Mesendoderm (in vitro differentiated cells): ENCODE measurements around the gene TMTC2.

Experiments
- DNase-seq: peaks from one replicate; pipeline ENCODE4 v3.0.0; 2013
- H2AK5ac ChIP-seq: 2 replicates; pipeline ENCODE4 v1.6.1; 2013; ENCODE audit warnings: low read length, inconsistent platforms
- H2BK120ac ChIP-seq: 2 replicates; pipeline ENCODE4 v1.6.1; 2013; ENCODE audit warnings: low read depth, mild to moderate bottlenecking, low read length, moderate library complexity, mixed read lengths
- H2BK15ac ChIP-seq: replicated peaks from 2 replicates; pipeline ENCODE4 v1.6.1; 2013; ENCODE audit warnings: low read depth, mild to moderate bottlenecking, moderate library complexity
- H2BK5ac ChIP-seq: 2 replicates; pipeline ENCODE4 v1.6.1; 2013; ENCODE audit warnings: low read length, inconsistent platforms
- H3K18ac ChIP-seq: 2 replicates; pipeline ENCODE4 v1.6.1; 2013; ENCODE audit warnings: mild to moderate bottlenecking, low read length, mixed read lengths
- H3K23ac ChIP-seq: one replicate; pipeline ENCODE4 v1.6.1; 2013; ENCODE audit warnings: low read length
- H3K27ac ChIP-seq: 2 replicates; pipeline ENCODE4 v1.5.1; 2013; ENCODE audit warnings: low read depth, mild to moderate bottlenecking, inconsistent platforms, low read length, moderate library complexity
- H3K27me3 ChIP-seq: 2 replicates; pipeline ENCODE4 v1.6.1; 2013; ENCODE audit warnings: low read length, control low read depth, mild to moderate bottlenecking, inconsistent platforms; ENCODE audit not compliant: insufficient read depth, poor library complexity
- H3K36me3 ChIP-seq: 2 replicates; pipeline ENCODE4 v1.6.1; 2013; ENCODE audit warnings: low read length, inconsistent platforms; ENCODE audit not compliant: control insufficient read depth, insufficient read depth
- H3K4ac ChIP-seq: one replicate; pipeline ENCODE4 v1.6.1; 2013; ENCODE audit warnings: low read depth, mild to moderate bottlenecking, low read length, moderate library complexity
- H3K4me1 ChIP-seq: 2 replicates; pipeline ENCODE4 v1.6.1; 2013; ENCODE audit warnings: low read depth, low read length, inconsistent platforms; ENCODE audit not compliant: control insufficient read depth
- H3K4me2 ChIP-seq: 2 replicates; pipeline ENCODE4 v1.6.1; 2013; ENCODE audit warnings: low read length
- H3K4me3 ChIP-seq: 2 replicates; pipeline ENCODE4 v1.5.1; 2013; ENCODE audit warnings: mild to moderate bottlenecking, low read length
- H3K56ac ChIP-seq: one replicate; pipeline ENCODE4 v1.6.1; 2013; ENCODE audit warnings: low read length
- H3K79me1 ChIP-seq: 2 replicates; pipeline ENCODE4 v1.6.1; 2013; ENCODE audit warnings: low read length, inconsistent platforms
- H3K79me2 ChIP-seq: 2 replicates; pipeline ENCODE4 v1.6.1; 2013; ENCODE audit warnings: mild to moderate bottlenecking, low read length; ENCODE audit not compliant: control insufficient read depth, insufficient read depth
- H3K9ac ChIP-seq: 2 replicates; pipeline ENCODE4 v1.6.1; 2013; ENCODE audit warnings: low read length, inconsistent platforms
- H4K5ac ChIP-seq: one replicate; pipeline ENCODE4 v1.6.1; 2013; ENCODE audit warnings: low read length
- H4K8ac ChIP-seq: one replicate; pipeline ENCODE4 v1.6.1; 2013; ENCODE audit warnings: low read depth, mild to moderate bottlenecking, control low read depth, low read length, moderate library complexity
- WGBS: extraction: QIAGEN DNeasy Blood & Tissue Kit; methylation state at CpG from one replicate; pipeline ENCODE4 v1.1.7; 2013; ENCODE audit warnings: low lambda C conversion rate, missing lambda C conversion rate; ENCODE audit not compliant: insufficient coverage; ENCODE audit errors: extremely low coverage; 5-methylcytosine and 5-hydroxymethylcytosine counted together

The TMTC2 gene

DNA sequence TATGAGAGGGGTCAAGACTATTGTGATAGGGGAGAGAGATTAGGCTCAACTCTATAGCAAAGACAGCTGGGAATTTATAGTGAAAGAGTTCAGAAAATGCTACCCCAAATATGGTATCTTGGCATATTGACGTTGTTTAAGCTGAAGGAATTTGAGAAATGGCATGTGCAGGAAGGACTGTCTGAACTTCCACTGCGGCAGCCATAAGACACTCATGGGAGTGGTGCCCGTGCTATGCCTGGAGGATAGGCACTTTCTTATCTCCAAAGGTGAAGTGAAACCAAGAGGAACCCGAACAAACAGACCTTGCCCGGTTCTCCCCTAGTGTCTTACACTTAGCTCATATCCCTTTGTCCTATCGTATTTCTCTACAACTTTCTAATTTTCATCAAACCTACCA, 390.3 kb downstream of the TMTC2 start:
- Histone ChIP-seq H2AK5ac (no peak overlapping the region), H3K4ac (no peak overlapping the region), H3K79me1 (no peaks in the 10 kb centered on the region), H3K4me1 (no peaks in the 10 kb centered on the region), H3K23ac (no peak overlapping the region), H3K4me2 (no peak overlapping the region), H3K27ac (no peak overlapping the region), H2BK5ac (no peak overlapping the region), H3K9ac (no peak overlapping the region), H3K27me3 (no peaks in the 10 kb centered on the region), H2BK120ac (no peak overlapping the region), H4K8ac (no peak overlapping the region), H4K5ac (no peak overlapping the region), H3K36me3 (no peaks in the 10 kb centered on the region), H3K56ac (no peak overlapping the region), H2BK15ac (no peak overlapping the region), H3K18ac (peak overlapping the region; percentile 70), H3K79me2 (no peaks in the 10 kb centered on the region), H3K4me3 (no peak overlapping the region)
- no peak for DNase-seq
- no CpG with 5 or more reads among the region's 6 CpGs for WGBS

DNA sequence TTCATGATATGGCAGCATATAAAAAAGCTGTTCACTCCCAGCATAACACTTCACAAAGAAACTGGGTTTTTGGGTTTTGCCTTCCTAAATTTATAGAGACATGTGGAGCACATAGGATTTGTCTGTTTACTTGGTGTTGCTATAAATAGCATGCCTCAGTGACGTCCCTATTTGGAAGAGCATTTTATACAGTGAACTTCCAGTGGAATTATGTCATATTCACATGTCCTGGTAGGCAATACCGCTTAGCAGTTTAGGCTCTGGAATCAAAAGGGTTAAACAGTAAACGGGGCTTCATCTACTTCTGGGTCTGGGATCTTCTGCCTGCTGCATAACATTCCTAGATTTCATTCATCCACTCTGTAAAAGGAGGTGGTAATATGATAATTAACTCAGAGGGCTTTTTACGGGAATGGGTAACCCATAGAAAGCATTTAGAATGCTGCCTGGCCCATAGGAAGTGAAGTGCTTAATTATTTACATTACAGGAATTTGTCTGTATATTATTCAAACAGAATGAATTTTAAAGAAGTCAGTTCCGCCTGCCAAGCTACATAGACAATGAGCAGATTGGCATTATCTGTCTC, 396.1 kb downstream of the TMTC2 start:
- H2BK15ac ChIP-seq = no peak overlapping the region
- no peak overlapping the region for H3K9ac ChIP-seq
- no peaks in the 10 kb centered on the region for H3K4me1 ChIP-seq
- H3K56ac ChIP-seq = no peak overlapping the region
- H3K79me1 ChIP-seq = no peaks in the 10 kb centered on the region
- H2BK120ac ChIP-seq = no peak overlapping the region
- no peak overlapping the region for H2AK5ac ChIP-seq
- H3K4ac ChIP-seq = no peak overlapping the region
- H3K27me3 ChIP-seq = no peaks in the 10 kb centered on the region
- H4K5ac ChIP-seq = no peak overlapping the region
- H3K27ac ChIP-seq = no peak overlapping the region
- H3K4me2 ChIP-seq = no peak overlapping the region
- H4K8ac ChIP-seq = no peak overlapping the region
- WGBS = no CpG with 5 or more reads among the region's 5 CpGs
- DNase-seq = no peak
- no peak overlapping the region for H3K23ac ChIP-seq
- no peaks in the 10 kb centered on the region for H3K36me3 ChIP-seq
- no peak overlapping the region for H3K18ac ChIP-seq
- H3K79me2 ChIP-seq = no peaks in the 10 kb centered on the region
- no peak overlapping the region for H3K4me3 ChIP-seq
- H2BK5ac ChIP-seq = no peak overlapping the region

DNA sequence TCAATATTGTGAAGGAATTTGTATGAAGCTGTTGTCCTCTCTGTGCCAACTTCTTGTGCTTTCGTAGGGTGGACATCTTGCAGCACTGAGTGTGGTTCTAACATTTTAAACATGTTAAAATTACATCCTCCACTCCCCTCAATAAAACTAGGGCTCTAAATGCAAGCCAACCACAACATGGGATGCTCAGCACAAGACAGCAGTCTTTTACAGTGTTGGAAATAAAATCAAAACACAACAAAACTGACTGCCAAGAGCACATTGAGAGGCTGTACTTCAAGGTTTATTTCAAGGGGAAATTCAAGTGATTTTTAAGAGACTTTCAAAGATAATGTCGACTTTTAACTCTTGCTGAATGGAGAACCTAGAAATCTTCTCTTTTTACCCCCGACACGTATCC, 396.9 kb downstream of the TMTC2 start:
- no peak overlapping the region for H3K4ac ChIP-seq

GRCh38 chr12:83084516-83085234, 398.0 kb downstream of the TMTC2 start:
- H3K27ac ChIP-seq = no peak overlapping the region
- H2BK120ac ChIP-seq = no peak overlapping the region
- no peaks in the 10 kb centered on the region for H3K79me1 ChIP-seq
- no peak overlapping the region for H3K4ac ChIP-seq
- H3K4me1 ChIP-seq = no peaks in the 10 kb centered on the region
- no peak overlapping the region for H3K56ac ChIP-seq
- H3K27me3 ChIP-seq = no peaks in the 10 kb centered on the region
- H3K4me2 ChIP-seq = no peak overlapping the region
- H4K8ac ChIP-seq = no peak overlapping the region
- no peak overlapping the region for H2BK15ac ChIP-seq
- H3K79me2 ChIP-seq = no peaks in the 10 kb centered on the region
- H4K5ac ChIP-seq = no peak overlapping the region
- no CpG with 5 or more reads among the region's 3 CpGs for WGBS
- H2AK5ac ChIP-seq = no peak overlapping the region
- H2BK5ac ChIP-seq = no peak overlapping the region
- H3K36me3 ChIP-seq = no peaks in the 10 kb centered on the region
- no peak overlapping the region for H3K9ac ChIP-seq
- H3K18ac ChIP-seq = no peak overlapping the region
- H3K23ac ChIP-seq = no peak overlapping the region
- H3K4me3 ChIP-seq = no peak overlapping the region
- no peak for DNase-seq

More for the DNA sequence above, 396.9 kb downstream of the TMTC2 start:
- DNase-seq = no peak
- Histone ChIP-seq H3K4me1 (no peaks in the 10 kb centered on the region), H2BK5ac (no peak overlapping the region), H2BK120ac (no peak overlapping the region), H3K36me3 (no peaks in the 10 kb centered on the region), H3K4me2 (no peak overlapping the region), H4K8ac (no peak overlapping the region), H4K5ac (no peak overlapping the region), H3K18ac (no peak overlapping the region), H3K9ac (no peak overlapping the region), H2BK15ac (no peak overlapping the region), H3K23ac (no peak overlapping the region), H3K4me3 (no peak overlapping the region), H2AK5ac (no peak overlapping the region), H3K27me3 (no peaks in the 10 kb centered on the region), H3K79me1 (no peaks in the 10 kb centered on the region), H3K56ac (no peak overlapping the region), H3K79me2 (no peaks in the 10 kb centered on the region), H3K27ac (no peak overlapping the region)
- no CpG with 5 or more reads among the region's 4 CpGs for WGBS

DNA sequence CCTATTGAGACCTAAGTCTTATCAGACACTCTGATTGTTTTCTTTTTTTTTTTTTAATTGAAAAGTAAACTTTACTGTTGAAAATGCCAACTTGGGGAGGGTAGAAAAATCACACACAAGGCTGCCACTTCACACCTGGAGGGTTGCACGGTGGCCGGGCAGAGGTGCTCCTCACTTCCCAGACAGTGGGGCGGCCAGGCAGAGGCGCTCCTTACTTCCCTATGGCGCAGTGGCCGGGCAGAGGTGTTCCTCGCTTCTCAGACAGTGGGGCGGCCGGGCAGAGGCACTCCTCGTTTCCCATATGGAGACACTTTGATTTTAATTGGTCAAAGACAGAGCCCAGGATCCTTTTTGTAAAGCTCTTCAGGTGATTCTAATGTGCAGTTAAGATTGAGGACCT, 399.3 kb downstream of the TMTC2 start:
- Histone ChIP-seq H2BK120ac (no peak overlapping the region), H4K5ac (no peak overlapping the region), H3K27me3 (no peaks in the 10 kb centered on the region), H3K23ac (no peak overlapping the region), H3K79me2 (no peaks in the 10 kb centered on the region), H3K4me1 (no peaks in the 10 kb centered on the region), H4K8ac (no peak overlapping the region), H3K56ac (no peak overlapping the region), H3K4me2 (no peak overlapping the region), H3K9ac (no peak overlapping the region), H3K79me1 (no peaks in the 10 kb centered on the region), H3K18ac (no peak overlapping the region), H3K36me3 (no peaks in the 10 kb centered on the region), H2BK5ac (no peak overlapping the region), H3K27ac (no peak overlapping the region), H2BK15ac (no peak overlapping the region), H3K4ac (no peak overlapping the region), H3K4me3 (no peak overlapping the region), H2AK5ac (no peak overlapping the region)
- no peak for DNase-seq
- no CpG with 5 or more reads among the region's 10 CpGs for WGBS

DNA sequence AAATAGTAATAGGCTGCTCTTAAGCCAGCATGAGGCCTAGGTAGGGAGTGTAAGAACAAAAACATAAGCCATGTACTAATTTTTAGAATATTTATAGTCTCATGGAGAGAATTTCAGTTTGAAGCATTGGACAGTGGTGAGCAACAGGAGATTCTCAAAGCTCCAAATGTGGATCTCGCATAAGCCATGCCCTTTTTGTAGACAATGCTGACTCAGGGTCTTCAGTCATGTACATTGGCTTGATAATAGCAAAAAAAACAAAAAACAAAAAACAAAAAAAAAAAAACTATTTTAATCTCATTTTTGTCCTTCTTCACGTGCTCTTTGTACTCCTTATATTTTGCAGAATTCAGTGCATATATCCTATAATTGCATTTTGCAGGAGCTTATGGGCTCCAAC, 402.9 kb downstream of the TMTC2 start:
- Histone ChIP-seq H3K36me3 (no peaks in the 10 kb centered on the region), H2BK120ac (no peak overlapping the region), H3K79me1 (no peaks in the 10 kb centered on the region), H3K4me1 (peaks cover 2% of the 10 kb centered on the region), H3K9ac (no peak overlapping the region), H2BK5ac (no peak overlapping the region), H3K18ac (no peak overlapping the region), H4K8ac (no peak overlapping the region), H3K4ac (no peak overlapping the region), H3K79me2 (no peaks in the 10 kb centered on the region), H3K4me2 (no peak overlapping the region), H2AK5ac (no peak overlapping the region), H3K23ac (no peak overlapping the region), H3K56ac (no peak overlapping the region), H2BK15ac (no peak overlapping the region), H3K4me3 (no peak overlapping the region), H3K27me3 (no peaks in the 10 kb centered on the region), H3K27ac (no peak overlapping the region), H4K5ac (no peak overlapping the region)
- DNase-seq = no peak
- WGBS = no CpG with 5 or more reads among the region's 2 CpGs
